T-helper 1 cell treated with Interleukin-12 subunit alpha and Interleukin-12 subunit beta and Interleukin-4 antibody, amounts not matched to agents 30 μg/mL and 1 μg/mL, for 36 hours (primary cell): ENCODE data around the gene AGPS.
"Not testable (repeated sequence)": the region's sequence is repeated elsewhere in the genome, so short reads cannot be mapped to it uniquely, and the experiment has no call there.

Source experiments
- H3K27ac Mint-ChIP-seq: one replicate; pipeline ENCODE4 v1.8.0; 2021; ENCODE audit warnings: mild to moderate bottlenecking, mixed read lengths
- H3K27me3 Mint-ChIP-seq: one replicate; pipeline ENCODE4 v1.8.0; 2021; ENCODE audit warnings: low read depth, mixed read lengths
- H3K36me3 Mint-ChIP-seq: one replicate; pipeline ENCODE4 v1.8.0; 2021; ENCODE audit warnings: low read depth, mixed read lengths
- H3K4me1 Mint-ChIP-seq: one replicate; pipeline ENCODE4 v1.8.0; 2021; ENCODE audit warnings: low read depth, mixed read lengths
- H3K4me3 Mint-ChIP-seq: one replicate; pipeline ENCODE4 v1.8.0; 2021; ENCODE audit warnings: mild to moderate bottlenecking, moderate library complexity, mixed read lengths
- H3K9me3 Mint-ChIP-seq: one replicate; pipeline ENCODE4 v1.8.0; 2021; ENCODE audit warnings: mixed read lengths

Gene AGPS

DNA sequence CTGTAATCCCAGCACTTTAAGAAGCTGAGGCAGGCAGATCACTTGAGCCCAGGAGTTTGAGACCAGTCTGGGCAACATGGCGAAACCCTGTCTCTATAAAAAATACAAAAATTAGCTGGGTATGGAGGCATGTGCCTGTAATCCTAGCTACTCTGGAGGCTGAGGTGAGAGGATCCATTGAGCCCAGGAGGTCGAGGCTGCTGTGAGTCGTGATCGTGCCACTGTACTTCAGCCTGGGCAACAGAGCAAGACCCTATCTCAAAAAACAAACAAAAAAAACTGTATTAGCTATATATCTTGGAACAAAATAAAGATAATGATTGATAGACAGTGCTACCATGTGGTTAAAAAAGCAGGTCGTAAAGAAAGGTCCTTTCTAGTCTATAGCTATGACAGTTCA is 93.1 kb downstream of the AGPS start:
- not testable (repeated sequence) for H3K36me3 Mint-ChIP-seq, H3K9me3 Mint-ChIP-seq, H3K4me3 Mint-ChIP-seq, H3K27me3 Mint-ChIP-seq, H3K27ac Mint-ChIP-seq, H3K4me1 Mint-ChIP-seq

DNA sequence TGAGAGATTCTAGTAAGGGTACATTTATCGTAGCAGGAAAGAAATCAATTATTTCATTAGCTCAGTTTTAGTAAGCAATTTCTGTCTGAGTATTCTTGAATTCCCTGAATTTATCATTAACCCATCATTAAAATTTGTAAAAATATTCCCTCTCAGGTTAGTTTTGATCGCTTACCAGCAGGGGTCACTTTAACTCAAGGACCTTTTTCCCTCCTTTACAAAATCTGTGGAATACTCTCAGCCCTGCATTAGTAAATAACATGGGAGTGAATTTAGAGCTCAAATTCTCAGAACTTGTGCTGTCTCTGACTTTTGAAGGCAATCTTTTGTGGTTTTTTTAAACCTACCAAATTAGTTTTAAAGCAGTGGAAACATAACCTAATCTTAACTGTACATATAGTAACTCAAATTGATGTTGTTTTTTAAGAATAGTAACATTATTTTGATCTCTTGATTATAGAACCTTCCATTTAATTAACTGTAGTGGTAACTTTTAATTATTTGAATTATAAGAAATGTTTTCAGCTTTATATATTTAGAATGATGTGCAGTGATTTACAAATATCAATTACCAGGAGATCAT is 97.2 kb downstream of the AGPS start:
- Mint-ChIP-seq H3K27me3 (no peaks in the 10 kb centered on the region), H3K9me3 (no peaks in the 10 kb centered on the region), H3K4me1 (no peaks in the 10 kb centered on the region), H3K4me3 (no peak overlapping the region), H3K36me3 (peaks cover 10% of the 10 kb centered on the region), H3K27ac (no peak overlapping the region)

DNA sequence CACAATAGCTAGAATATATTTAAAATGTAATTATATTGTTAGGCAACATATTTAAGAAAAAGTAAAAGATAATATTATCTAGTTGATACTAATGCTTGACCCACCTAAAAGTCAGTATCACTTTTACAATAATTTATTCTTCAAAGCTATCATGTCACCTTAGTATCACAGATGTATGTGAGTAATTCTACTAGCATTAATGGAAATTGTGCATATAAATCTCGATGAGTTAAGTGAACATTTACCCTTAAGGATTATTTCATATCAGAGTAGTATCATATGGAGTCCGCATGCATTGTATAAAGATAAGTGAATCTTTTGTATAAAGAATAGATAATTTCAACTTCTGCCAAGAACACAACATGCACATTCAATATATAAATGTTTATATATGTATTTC is 103.4 kb downstream of the AGPS start:
- Mint-ChIP-seq H3K27me3 (no peaks in the 10 kb centered on the region), H3K27ac (no peak overlapping the region), H3K36me3 (peaks cover 14% of the 10 kb centered on the region), H3K4me1 (no peaks in the 10 kb centered on the region), H3K9me3 (no peaks in the 10 kb centered on the region), H3K4me3 (no peak overlapping the region)

DNA sequence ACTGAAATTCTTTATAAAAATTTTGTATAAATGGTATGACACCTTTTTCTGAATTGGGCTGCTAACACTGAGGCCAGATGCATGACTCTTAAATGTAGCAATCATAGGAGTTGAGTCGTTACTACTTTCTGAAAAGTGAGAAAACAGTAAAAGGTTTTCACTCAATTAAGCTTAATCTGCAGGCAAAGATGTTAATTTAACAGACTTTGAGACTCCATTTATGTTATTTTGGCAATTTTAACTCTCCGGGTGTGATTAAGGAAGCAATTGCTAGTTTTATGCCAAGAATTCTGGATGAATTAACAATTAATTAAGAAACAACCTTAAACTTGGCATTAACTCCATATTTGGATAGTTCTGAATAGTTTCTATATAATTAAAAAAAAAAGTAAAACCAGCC is 104.3 kb downstream of the AGPS start:
- H3K9me3 Mint-ChIP-seq = no peaks in the 10 kb centered on the region
- no peaks in the 10 kb centered on the region for H3K27me3 Mint-ChIP-seq
- H3K4me1 Mint-ChIP-seq = peaks cover 2% of the 10 kb centered on the region
- H3K4me3 Mint-ChIP-seq = no peak overlapping the region
- no peak overlapping the region for H3K27ac Mint-ChIP-seq
- H3K36me3 Mint-ChIP-seq = peaks cover 16% of the 10 kb centered on the region

DNA sequence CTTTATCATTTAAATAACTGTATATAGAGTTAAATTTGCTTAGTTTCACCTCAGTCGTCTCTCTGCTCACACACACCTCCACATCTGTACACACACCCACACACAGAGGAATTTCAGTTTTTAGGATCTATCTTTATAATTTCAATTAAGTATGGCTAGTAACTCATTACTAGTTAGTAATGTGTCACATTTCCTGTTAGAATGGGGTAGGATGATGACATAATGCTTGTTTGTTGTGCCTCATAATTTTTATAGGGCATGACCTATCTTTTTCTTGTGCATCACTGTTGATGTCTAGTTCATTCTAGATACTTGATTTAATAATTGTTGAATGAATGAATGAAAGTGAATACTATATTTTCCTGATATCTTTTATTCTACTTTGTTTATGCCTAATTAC is 108.6 kb downstream of the AGPS start:
- no peak overlapping the region for H3K4me3 Mint-ChIP-seq
- H3K27ac Mint-ChIP-seq = no peak overlapping the region
- H3K27me3 Mint-ChIP-seq = no peaks in the 10 kb centered on the region
- H3K36me3 Mint-ChIP-seq = peaks cover 19% of the 10 kb centered on the region
- H3K9me3 Mint-ChIP-seq = no peaks in the 10 kb centered on the region
- H3K4me1 Mint-ChIP-seq = peaks cover 4% of the 10 kb centered on the region

DNA sequence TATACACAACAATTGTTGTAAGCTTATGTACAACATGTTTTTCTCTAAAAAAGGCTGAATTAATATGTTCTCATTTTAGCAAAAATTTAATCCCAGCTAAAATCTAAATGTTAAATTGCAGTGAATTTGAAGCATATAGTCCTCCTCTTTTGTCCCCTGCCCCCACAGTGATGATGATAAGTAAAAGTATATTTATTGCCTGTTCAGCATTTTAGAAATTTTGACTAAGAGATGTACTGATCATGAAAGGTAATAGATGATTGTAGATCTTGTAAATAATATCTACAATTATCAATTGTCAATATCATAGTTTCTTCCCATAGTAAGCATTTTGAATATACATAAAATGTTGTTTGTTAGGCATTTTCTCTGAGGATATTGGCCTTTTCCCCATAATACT is 113.9 kb downstream of the AGPS start:
- Mint-ChIP-seq H3K27ac (no peak overlapping the region), H3K27me3 (no peaks in the 10 kb centered on the region), H3K36me3 (peaks cover 23% of the 10 kb centered on the region), H3K4me3 (no peak overlapping the region), H3K4me1 (peaks cover 6% of the 10 kb centered on the region), H3K9me3 (no peaks in the 10 kb centered on the region)

DNA sequence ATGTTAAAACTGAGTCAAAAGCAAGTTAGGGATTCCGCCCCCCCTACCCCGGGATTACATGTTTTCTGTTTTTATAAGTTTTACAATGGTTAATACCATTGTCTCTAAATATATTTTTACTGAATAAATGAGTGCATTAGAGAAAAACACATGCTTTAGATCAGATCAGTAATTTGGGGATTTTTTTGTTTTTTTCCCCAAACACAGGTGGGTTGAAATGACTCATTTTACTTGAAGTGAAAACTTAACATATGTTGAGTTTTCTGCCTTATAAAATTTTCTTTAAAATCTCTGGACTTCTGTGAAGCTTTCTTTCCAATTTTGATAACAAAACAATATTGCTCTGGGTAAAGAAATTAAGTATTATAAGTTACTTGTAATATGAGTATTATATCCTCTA is 114.4 kb downstream of the AGPS start:
- Mint-ChIP-seq H3K9me3 (no peaks in the 10 kb centered on the region), H3K27ac (no peak overlapping the region), H3K27me3 (no peaks in the 10 kb centered on the region), H3K36me3 (peaks cover 23% of the 10 kb centered on the region), H3K4me3 (no peak overlapping the region), H3K4me1 (peaks cover 6% of the 10 kb centered on the region)

DNA sequence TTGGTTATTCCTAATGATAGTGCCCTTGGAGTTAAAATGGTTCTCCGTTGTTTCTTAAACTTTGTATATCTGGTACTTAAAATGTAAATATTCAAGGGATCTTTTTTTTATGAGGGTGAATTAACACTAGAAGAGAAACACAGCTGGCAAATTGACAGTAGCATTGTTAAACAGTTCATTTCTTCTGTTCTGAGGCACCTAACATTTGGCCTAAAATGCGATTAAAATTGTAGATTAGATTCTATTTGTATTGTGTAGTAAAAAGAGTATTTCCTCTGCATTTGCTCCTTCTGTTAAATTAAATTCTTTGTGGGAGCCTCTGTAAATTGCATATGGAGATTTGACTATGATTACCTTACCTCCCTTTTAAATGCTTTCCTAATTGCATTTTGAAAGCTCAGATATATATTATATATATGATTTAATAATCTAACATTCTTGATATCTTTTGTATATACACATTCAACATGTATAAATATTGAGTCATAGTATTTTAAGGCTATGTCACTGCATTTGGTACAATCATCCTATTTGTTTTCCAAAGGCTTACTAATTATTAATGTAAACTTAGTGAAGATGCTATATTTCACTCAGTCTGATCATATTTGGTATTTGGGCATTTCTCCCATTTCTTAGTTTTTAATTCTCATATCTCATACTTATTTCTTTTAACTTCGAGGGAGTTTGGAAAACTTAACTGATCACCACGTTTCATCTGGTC is 124.4 kb downstream of the AGPS start:
- Mint-ChIP-seq H3K4me3 (no peak overlapping the region), H3K4me1 (peaks cover 2% of the 10 kb centered on the region), H3K27ac (no peak overlapping the region), H3K9me3 (no peaks in the 10 kb centered on the region), H3K36me3 (peaks cover 11% of the 10 kb centered on the region), H3K27me3 (no peaks in the 10 kb centered on the region)

DNA sequence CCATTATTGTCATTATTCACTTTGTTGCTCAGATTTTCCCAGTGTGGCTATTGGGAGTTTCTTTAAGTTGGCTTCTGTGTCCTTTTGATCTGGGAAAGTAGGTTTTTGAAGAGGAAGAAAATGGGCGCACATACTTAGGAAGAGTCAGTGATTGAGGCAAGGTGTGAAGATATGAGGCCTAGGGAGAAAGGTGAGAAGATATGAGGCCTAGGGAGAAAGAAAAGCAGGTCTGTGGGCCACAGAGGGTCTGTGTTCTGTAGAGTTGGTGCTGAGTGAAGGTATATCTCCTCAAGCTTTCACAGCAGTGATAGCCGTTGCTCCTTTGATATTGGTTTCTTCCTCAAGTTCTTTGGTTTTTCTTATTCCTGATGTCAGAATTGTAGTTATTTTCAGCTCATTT is 126.2 kb downstream of the AGPS start:
- Mint-ChIP-seq H3K27ac (no peak overlapping the region), H3K4me3 (no peak overlapping the region), H3K27me3 (no peaks in the 10 kb centered on the region), H3K36me3 (peaks cover 11% of the 10 kb centered on the region), H3K4me1 (peaks cover 2% of the 10 kb centered on the region), H3K9me3 (no peaks in the 10 kb centered on the region)

DNA sequence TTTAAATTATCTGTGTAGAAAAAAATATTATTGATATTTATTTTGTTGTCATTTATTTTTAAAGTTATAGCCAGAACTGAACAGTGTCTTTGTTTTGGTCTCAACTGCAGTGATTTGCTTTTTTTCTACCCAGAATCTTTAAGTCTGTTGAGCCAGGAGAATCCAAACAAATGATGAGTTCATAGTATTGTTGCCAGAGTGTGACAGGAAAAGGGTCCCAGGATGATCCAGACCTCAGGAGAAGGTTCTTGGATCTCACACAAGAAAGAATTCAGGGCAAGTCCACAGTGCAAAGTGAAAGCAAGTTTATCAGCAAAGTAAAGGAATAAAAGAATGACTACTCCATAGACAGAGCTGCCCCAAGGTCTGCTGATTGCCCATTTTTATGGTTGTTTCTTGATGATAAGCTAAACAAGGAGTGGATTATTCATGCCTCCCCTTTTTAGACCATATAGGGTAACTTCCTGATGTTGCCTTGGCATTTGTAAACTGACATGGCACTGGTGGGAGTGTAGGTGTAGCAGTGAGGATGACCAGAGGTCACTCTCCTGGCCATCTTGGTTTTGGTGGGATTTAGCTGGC is 127.1 kb downstream of the AGPS start:
- Mint-ChIP-seq H3K27ac (no peak overlapping the region), H3K36me3 (peaks cover 10% of the 10 kb centered on the region), H3K4me1 (peaks cover 3% of the 10 kb centered on the region), H3K9me3 (no peaks in the 10 kb centered on the region), H3K4me3 (no peak overlapping the region), H3K27me3 (no peaks in the 10 kb centered on the region)

DNA sequence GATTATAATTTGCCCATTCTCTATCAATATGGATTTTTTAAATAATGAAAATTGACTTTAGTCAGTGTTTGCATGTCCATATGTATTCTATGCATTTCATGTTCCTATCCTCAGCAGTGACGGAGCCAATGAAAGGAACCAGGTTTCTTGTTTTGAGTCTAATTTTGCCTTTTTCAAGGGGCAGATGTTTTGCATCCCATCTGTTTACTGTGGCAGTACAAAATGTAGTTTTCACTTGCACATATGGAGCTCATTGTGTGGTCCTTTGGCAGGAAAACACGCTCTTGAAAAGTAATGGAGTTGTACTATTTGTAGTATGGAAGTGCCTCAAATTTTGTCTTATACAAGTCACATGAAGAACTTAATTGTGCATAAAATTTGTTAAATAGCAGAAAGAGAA is 127.8 kb downstream of the AGPS start:
- Mint-ChIP-seq H3K36me3 (peaks cover 7% of the 10 kb centered on the region), H3K27ac (no peak overlapping the region), H3K9me3 (no peaks in the 10 kb centered on the region), H3K27me3 (no peaks in the 10 kb centered on the region), H3K4me3 (no peak overlapping the region), H3K4me1 (peaks cover 5% of the 10 kb centered on the region)

DNA sequence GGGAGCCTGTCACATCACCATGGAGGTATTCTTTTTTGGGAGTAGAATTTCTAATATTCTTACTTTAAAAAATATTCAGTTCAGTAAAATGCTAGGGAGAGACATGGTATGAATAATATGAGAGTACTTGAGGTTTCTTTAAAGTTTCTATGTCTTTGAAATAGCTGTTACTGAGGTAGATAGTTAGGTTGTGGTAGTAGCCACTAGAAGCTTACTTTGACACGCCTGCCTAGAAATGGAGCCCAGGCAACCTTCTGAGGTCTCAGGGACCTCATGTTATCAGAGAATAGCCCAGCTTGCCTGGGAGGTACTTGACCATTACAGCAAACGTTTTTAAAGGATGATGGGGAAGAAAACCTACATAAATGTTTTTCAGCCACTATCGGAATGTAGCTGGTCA is 131.2 kb downstream of the AGPS start:
- Mint-ChIP-seq H3K27me3 (no peaks in the 10 kb centered on the region), H3K4me1 (peaks cover 5% of the 10 kb centered on the region), H3K36me3 (peaks cover 7% of the 10 kb centered on the region), H3K9me3 (no peaks in the 10 kb centered on the region), H3K4me3 (no peak overlapping the region), H3K27ac (no peak overlapping the region)

DNA sequence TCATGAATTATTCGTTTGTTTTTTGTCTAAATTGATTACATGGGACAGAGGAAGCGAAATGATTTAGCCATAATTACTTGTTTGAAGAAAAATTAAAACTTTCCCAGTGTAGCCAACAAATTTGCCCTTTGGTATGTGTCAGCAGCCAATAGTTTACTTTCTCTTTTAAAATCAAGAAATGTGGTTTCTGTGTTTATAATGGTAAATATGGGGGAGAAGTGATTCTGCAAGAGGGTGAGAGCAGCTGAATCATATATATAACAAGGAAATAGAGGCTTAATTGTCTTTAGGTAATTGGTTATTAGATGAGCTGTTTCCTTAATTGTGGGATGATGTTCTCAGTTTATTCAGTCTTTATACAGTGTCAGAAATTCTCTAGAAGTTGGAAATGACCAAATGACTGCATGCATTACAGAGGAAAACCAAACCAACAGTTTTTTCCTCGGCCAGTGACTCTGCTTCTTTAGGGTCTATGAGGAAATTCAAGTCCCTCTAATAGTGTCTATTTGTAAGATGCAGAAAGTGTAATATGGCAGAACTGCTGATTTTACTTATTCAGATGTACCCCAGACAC is 132.9 kb downstream of the AGPS start:
- Mint-ChIP-seq H3K36me3 (peaks cover 7% of the 10 kb centered on the region), H3K4me3 (no peak overlapping the region), H3K27ac (no peak overlapping the region), H3K4me1 (peaks cover 3% of the 10 kb centered on the region), H3K27me3 (no peaks in the 10 kb centered on the region), H3K9me3 (no peaks in the 10 kb centered on the region)

DNA sequence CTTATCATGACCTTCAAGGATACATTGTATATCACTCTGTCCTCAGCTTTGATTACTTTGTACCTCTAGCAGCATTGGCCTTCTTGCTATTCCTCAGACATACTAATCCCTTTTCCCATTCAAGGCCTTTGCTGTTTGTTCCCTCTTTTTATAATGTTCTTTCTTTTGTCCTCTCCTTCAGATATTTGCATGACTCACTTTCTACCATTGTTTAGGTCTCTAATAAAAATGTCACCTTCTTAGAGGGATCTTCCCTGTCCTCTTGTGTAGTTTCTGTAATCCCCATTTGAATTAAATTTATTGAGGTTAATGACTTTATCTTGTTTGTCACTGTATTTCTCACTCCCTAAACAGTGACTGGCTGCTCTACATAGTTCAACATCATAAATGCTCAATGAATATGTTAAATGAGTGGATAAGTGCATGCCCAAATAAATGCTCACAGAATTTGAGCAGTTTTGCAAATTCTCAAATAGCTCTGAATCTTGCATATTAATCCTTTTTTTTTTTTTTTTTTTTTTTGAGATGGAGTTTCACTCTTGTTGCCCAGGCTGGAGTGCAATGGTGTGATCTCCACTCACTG is 135.9 kb downstream of the AGPS start:
- H3K4me1 Mint-ChIP-seq = peaks cover 3% of the 10 kb centered on the region
- peaks cover 6% of the 10 kb centered on the region for H3K36me3 Mint-ChIP-seq
- no peaks in the 10 kb centered on the region for H3K9me3 Mint-ChIP-seq
- no peak overlapping the region for H3K27ac Mint-ChIP-seq
- no peaks in the 10 kb centered on the region for H3K27me3 Mint-ChIP-seq
- no peak overlapping the region for H3K4me3 Mint-ChIP-seq

DNA sequence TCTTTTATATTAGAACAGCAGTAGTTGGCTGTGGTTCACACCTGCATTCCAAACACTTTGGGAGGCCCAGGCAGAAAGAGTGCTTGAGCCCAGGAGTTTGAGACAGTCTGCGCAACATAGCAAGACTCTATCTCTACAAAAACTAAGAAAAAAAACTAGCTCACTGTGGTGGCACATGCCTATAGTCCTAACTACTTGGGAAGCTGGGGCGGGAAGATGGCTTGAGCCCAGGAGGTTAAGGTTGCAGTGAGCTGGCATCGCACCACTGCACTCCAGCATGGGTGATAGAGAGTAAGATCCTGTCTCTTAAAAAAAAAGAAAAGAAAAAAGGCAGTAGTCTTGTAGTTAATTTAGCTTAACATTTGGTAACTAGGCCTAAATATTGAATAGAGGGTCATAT is 136.6 kb downstream of the AGPS start:
- Mint-ChIP-seq H3K36me3 (peaks cover 4% of the 10 kb centered on the region), H3K9me3 (no peaks in the 10 kb centered on the region), H3K4me3 (no peak overlapping the region), H3K27me3 (no peaks in the 10 kb centered on the region), H3K4me1 (peaks cover 3% of the 10 kb centered on the region), H3K27ac (no peak overlapping the region)
